ENCODE results near the gene LEMD3. TPM values are rescaled to one million over a fixed set of nuclear protein-coding genes. Genes with fewer than 3 reads are reported as not detected.
"Not testable (repeated sequence)": the region's sequence is repeated elsewhere in the genome, so short reads cannot be mapped to it uniquely, and the experiment has no call there.

LEMD3 gene
- total RNA-seq, 1 donor from 2014 or later, result 38.2 TPM

DNA sequence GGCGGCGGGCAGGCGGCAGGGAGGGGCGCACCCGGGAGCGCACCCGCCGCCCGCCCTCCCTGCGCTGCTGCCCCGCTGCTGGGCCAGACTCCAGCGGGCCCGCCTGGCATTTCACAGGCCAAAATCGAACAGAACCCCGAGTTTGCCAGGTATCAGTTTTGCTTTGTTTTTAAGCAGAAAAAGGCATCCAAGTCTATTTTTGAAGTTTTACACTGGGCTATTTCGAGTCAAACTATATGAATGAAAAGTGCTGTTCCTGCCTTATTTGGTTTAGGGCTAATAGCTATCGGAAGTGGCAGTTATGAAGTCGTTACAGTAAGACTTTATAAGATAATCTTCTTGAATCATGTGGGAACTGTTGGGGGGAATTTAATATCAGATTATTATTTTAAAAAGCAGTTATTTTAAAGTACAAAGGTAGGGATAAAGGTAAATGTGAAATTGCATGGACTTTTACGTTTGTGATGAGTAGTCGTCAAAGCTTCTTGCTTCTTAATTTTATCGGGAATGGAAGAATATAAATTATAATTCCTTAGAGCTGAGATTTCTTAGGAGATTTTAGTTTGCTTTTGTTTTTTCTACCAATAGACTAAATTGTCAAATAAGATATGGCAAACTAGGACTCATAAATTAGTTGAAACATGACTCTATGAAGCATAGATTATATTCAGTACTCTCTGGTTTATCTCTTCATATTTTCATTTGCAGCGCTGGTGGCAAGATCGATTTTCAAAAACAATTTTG is 110.2 kb downstream of the LEMD3 start:
- H3K27ac Mint-ChIP-seq, result no peak overlapping the region
- intact Hi-C loops (cut with micrococcal nuclease), result no loop called here
- DNase-seq, result no peak
- no peak for ATAC-seq (ENCODE audit: low read depth)
- H3K4me3 Mint-ChIP-seq, result peak overlapping the region; percentile 76
- H3K4me1 Mint-ChIP-seq, result peaks cover 12% of the 10 kb centered on the region
- no peaks in the 10 kb centered on the region for H3K9me3 Mint-ChIP-seq
- POLR2A ChIA-PET, result no interaction called here
- CTCF ChIA-PET, result no interaction called here
- H3K27me3 Mint-ChIP-seq, result peaks cover 40% of the 10 kb centered on the region
- H3K36me3 Mint-ChIP-seq (ENCODE audit: low read depth), result no peaks in the 10 kb centered on the region
- TF ChIP-seq, protein P1, sequence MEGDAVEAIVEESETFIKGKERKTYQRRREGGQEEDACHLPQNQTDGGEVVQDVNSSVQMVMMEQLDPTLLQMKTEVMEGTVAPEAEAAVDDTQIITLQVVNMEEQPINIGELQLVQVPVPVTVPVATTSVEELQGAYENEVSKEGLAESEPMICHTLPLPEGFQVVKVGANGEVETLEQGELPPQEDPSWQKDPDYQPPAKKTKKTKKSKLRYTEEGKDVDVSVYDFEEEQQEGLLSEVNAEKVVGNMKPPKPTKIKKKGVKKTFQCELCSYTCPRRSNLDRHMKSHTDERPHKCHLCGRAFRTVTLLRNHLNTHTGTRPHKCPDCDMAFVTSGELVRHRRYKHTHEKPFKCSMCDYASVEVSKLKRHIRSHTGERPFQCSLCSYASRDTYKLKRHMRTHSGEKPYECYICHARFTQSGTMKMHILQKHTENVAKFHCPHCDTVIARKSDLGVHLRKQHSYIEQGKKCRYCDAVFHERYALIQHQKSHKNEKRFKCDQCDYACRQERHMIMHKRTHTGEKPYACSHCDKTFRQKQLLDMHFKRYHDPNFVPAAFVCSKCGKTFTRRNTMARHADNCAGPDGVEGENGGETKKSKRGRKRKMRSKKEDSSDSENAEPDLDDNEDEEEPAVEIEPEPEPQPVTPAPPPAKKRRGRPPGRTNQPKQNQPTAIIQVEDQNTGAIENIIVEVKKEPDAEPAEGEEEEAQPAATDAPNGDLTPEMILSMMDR (IDR thresholded peaks at IDR 0.05), result no peak

DNA sequence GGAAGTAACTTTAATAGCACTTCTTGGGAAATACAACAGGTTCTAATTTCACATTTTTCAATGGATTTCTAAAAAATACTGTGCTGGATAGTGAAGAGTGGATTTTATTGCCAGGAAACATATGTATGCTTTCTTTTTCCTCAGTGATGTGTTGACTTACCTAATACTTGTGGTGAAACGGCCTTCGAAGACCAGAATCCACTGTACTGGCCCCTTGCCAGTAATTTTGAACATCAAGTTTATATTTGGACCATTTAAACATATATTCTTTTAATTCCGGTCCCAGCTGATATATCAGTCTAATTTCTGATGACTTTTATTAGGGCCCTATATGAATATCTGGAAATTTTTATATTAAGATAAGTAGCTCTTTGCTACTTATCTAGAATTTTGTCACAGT is 110.9 kb downstream of the LEMD3 start:
- no peaks in the 10 kb centered on the region for H3K36me3 Mint-ChIP-seq (ENCODE audit: low read depth)
- H3K9me3 Mint-ChIP-seq, result no peaks in the 10 kb centered on the region
- peaks cover 40% of the 10 kb centered on the region for H3K27me3 Mint-ChIP-seq
- peaks cover 12% of the 10 kb centered on the region for H3K4me1 Mint-ChIP-seq
- no peak overlapping the region for H3K27ac Mint-ChIP-seq
- CTCF ChIA-PET, result no interaction called here
- TF ChIP-seq, protein P1 (IDR thresholded peaks at IDR 0.05), result no peak
- no peak overlapping the region for H3K4me3 Mint-ChIP-seq
- POLR2A ChIA-PET, result no interaction called here
- ATAC-seq (ENCODE audit: low read depth) (no peak), DNase-seq (no peak)
- intact Hi-C loops (cut with micrococcal nuclease), result no loop called here

DNA sequence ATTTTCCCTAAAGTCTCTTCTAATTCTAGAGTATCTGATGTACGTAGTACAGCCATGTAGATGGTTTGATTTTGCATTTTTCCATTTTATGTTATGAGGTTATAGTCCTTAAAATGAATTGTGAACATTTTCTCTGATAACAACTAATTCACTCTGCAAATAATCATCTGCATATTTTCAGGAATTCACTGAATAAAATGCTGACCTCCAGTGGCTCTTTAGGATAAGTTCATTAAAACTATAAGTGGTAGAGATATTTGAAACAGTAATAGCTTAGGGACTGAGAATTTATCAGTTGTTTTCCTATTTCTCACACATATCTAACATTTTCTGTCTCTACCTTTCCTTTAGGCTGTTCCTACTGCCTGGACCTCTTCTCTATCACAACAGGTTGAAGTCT is 113.5 kb downstream of the LEMD3 start:
- CTCF ChIA-PET, result no interaction called here
- Mint-ChIP-seq H3K27me3 (peaks cover 29% of the 10 kb centered on the region), H3K9me3 (no peaks in the 10 kb centered on the region), H3K4me1 (peaks cover 10% of the 10 kb centered on the region), H3K27ac (no peak overlapping the region), H3K36me3 (ENCODE audit: low read depth) (no peaks in the 10 kb centered on the region), H3K4me3 (no peak overlapping the region)
- TF ChIP-seq, protein P1 (IDR thresholded peaks at IDR 0.05), result no peak
- no peak for DNase-seq
- POLR2A ChIA-PET, result interaction anchor here (0.6 kb wide), 1 partner anchor 829 kb away, joined by 4 read pairs; no protein-coding TSS in a partner anchor
- no peak for ATAC-seq (ENCODE audit: low read depth)
- intact Hi-C loops (cut with micrococcal nuclease), result no loop called here

DNA sequence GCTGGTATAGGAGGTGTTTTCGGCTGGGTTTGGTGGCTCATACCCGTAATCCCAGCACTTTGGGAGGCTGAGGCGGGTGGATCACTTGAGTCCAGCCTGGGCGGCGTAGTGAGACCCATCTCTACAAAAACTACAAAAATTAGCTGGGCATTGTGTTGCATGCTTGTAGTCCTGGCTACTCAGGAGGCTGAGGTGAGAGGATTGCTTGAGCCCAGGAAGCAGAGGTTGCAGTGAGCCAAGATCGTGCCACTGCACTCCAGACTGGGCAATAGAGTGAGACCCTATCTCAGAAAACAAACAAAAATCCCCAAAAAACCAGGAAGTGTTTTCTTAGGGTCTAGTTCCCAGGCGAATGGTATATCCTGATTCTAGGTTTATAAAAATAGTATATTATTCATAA is 116.1 kb downstream of the LEMD3 start:
- POLR2A ChIA-PET; intact Hi-C loops (cut with micrococcal nuclease); DNase-seq; H3K4me3 Mint-ChIP-seq; H3K9me3 Mint-ChIP-seq; CTCF ChIA-PET; ATAC-seq (ENCODE audit: low read depth); H3K36me3 Mint-ChIP-seq (ENCODE audit: low read depth); H3K4me1 Mint-ChIP-seq; H3K27ac Mint-ChIP-seq: not testable (repeated sequence)
- peaks cover 19% of the 10 kb centered on the region for H3K27me3 Mint-ChIP-seq

DNA sequence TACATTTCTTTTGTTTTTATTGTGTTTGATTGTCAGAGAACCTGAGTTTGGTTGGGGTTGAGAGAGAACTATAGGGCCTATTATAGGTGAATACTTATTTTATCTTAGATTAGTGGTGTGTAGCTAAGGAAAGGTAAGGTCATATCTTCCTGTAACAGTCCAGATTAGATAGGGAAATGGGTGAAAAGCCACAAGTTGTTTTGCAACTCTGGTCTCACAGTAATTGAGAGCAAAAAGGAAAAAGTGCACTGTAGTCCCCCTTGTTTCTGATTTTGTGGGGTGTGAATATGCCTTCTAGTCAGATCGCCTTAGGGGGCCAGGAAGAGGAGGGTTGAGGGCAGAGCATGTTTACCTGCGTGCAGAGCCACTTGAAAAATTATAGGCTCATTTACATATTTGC is 118.0 kb downstream of the LEMD3 start:
- H3K36me3 Mint-ChIP-seq (ENCODE audit: low read depth), result no peaks in the 10 kb centered on the region
- ChIA-PET CTCF (no interaction called here), POLR2A (no interaction called here)
- ATAC-seq (ENCODE audit: low read depth), result no peak
- H3K4me1 Mint-ChIP-seq, result no peaks in the 10 kb centered on the region
- H3K9me3 Mint-ChIP-seq, result no peaks in the 10 kb centered on the region
- H3K4me3 Mint-ChIP-seq, result no peak overlapping the region
- peaks cover 5% of the 10 kb centered on the region for H3K27me3 Mint-ChIP-seq
- no peak for DNase-seq
- intact Hi-C loops (cut with micrococcal nuclease), result no loop called here
- no peak overlapping the region for H3K27ac Mint-ChIP-seq
- TF ChIP-seq, protein P1 (IDR thresholded peaks at IDR 0.05), result no peak

DNA sequence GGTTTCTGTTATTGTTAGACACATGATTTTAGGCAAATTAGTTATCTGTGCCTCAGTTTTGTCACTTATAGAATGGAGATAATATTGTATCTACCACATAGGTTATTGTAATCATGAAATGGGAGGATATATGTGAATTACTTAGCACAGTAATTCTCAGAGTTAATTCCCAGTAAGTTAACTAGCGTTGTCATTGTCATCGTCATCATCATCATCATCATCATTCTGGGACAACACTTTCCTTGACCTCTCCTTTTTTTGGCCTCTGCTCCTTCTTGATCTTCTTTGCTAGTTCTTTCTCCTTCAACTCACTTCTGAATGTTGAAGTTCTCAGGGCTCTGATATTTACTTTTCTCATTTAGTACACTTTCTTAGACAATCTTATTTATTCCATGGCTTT is 122.9 kb downstream of the LEMD3 start:
- H3K4me1 Mint-ChIP-seq, result peaks cover 1% of the 10 kb centered on the region
- DNase-seq, result no peak
- ATAC-seq (ENCODE audit: low read depth), result no peak
- H3K27me3 Mint-ChIP-seq, result peaks cover 11% of the 10 kb centered on the region
- no peak overlapping the region for H3K27ac Mint-ChIP-seq
- no peak overlapping the region for H3K4me3 Mint-ChIP-seq
- intact Hi-C loops (cut with micrococcal nuclease), result no loop called here
- POLR2A ChIA-PET, result no interaction called here
- H3K36me3 Mint-ChIP-seq (ENCODE audit: low read depth), result no peaks in the 10 kb centered on the region
- TF ChIP-seq, protein P1 (IDR thresholded peaks at IDR 0.05), result no peak
- CTCF ChIA-PET, result no interaction called here
- peaks cover 2% of the 10 kb centered on the region for H3K9me3 Mint-ChIP-seq
